HCT116 (cell line): ENCODE measurements around the gene SMPDL3A. TPM values are rescaled to one million over a fixed set of nuclear protein-coding genes. Genes with fewer than 3 reads are reported as not detected.

Experiments
- ATAC-seq: fragments of 200-7000 bp; cut with Tn5 transposase; 2 replicates; pipeline ENCODE4 v1.9.1; 2020; ENCODE audit warnings: mild to moderate bottlenecking, moderate library complexity
- BruUV-seq: library from RNA; stranded (reverse); fragments of 400-500 nt; replicated peaks from 2 replicates; lab custom pipeline; 2021; lab: Mats Ljungman, UMichigan
- CTCF ChIA-PET: fragments of 300-600 bp; sonication (Branson Sonifier 250); formaldehyde crosslinking; loops from one replicate; lab custom pipeline; 2021; ENCODE audit warnings: antibody characterized with exemption; lab: Charles Lee
- POLR2A ChIA-PET: fragments of 300-600, 350-600 bp; sonication (Branson Sonifier 250); formaldehyde crosslinking; loops from one replicate; lab custom pipeline; 2021; ENCODE audit warnings: antibody characterized with exemption; lab: Charles Lee
- RAD21 ChIA-PET, 2 experiments: fragments of 300-600 bp; sonication (Branson Sonifier 250); formaldehyde crosslinking; loops; one replicate each; lab custom pipeline; 2023; ENCODE audit warnings: low total read pairs in 2 of 2; ENCODE audit not compliant: uncharacterized antibody in 2 of 2, unreplicated experiment in 2 of 2, low non-redundant PET in 1 of 2; lab: Charles Lee
- DNase-seq: peaks from one replicate; pipeline ENCODE4 v3.0.0-alpha.2; 2010; ENCODE audit warnings: low read depth, low spot score
- H2AFZ ChIP-seq: fragments of 200-600 bp; shearing (Covaris generic), sonication (generic); 2 replicates; pipeline ENCODE4 v1.6.1; 2017; ENCODE audit warnings: low read depth, mixed run types, mixed read lengths, antibody characterized with exemption, low read length; ENCODE audit not compliant: poor library complexity, severe bottlenecking
- H3K27ac ChIP-seq: 2 replicates; pipeline ENCODE4 v1.5.1; 2012; ENCODE audit warnings: low read depth, low read length
- H3K27me3 ChIP-seq: fragments of 200-600 bp; sonication (generic); 2 replicates; pipeline ENCODE4 v1.6.1; 2016; ENCODE audit warnings: mixed run types, low read length, mixed read lengths; ENCODE audit not compliant: insufficient read depth
- H3K36me3 ChIP-seq, 2 experiments: fragments of 200-500 bp in 1 of 2; fragments of 200-600 bp in 1 of 2; sonication (Bioruptor generic) in 1 of 2; sonication (generic) in 1 of 2; 2 replicates each; pipeline versions ENCODE4 v1.5.1 to v1.6.1; 2014 to 2016; ENCODE audit warnings: low read length in 2 of 2, inconsistent platforms in 1 of 2, mixed read lengths in 1 of 2, mixed run types in 1 of 2; ENCODE audit not compliant: insufficient read depth in 2 of 2, control insufficient read depth in 1 of 2
- H3K4me1 ChIP-seq, 2 experiments: fragments of 200-600 bp in 1 of 2; sonication (generic) in 1 of 2; 2 replicates each; pipeline versions ENCODE4 v1.5.1 to v1.6.1; 2012 to 2017; ENCODE audit warnings: low read length in 2 of 2, inconsistent platforms in 1 of 2, mild to moderate bottlenecking in 1 of 2, mixed read lengths in 1 of 2, mixed run types in 1 of 2, moderate library complexity in 1 of 2; ENCODE audit not compliant: insufficient read depth in 2 of 2, control insufficient read depth in 1 of 2
- H3K4me2 ChIP-seq: fragments of 200-600 bp; sonication (generic); 2 replicates; pipeline ENCODE4 v1.6.1; 2017; ENCODE audit warnings: mixed run types, low read length, mixed read lengths
- H3K4me3 ChIP-seq, 2 experiments: fragments of 200-600 bp in 1 of 2; sonication (generic) in 1 of 2; replicated peaks in 1 of 2; 2 replicates each; pipeline ENCODE4 v1.5.1; 2011 to 2016; ENCODE audit warnings: low read length in 2 of 2, control low read depth in 1 of 2, low read depth in 1 of 2, mild to moderate bottlenecking in 1 of 2, mixed read lengths in 1 of 2, mixed run types in 1 of 2
- H3K79me2 ChIP-seq: fragments of 200-600 bp; sonication (generic); 2 replicates; pipeline ENCODE4 v1.6.1; 2017; ENCODE audit warnings: mild to moderate bottlenecking, mixed run types, low read length, moderate library complexity, mixed read lengths; ENCODE audit not compliant: insufficient read depth
- H3K9ac ChIP-seq: fragments of 200-600 bp; sonication (generic); 2 replicates; pipeline ENCODE4 v1.6.1; 2016; ENCODE audit warnings: low read length, mixed read lengths
- H3K9me2 ChIP-seq: fragments of 200-600 bp; sonication (generic), shearing (Covaris generic); 2 replicates; pipeline ENCODE4 v1.6.1; 2017; ENCODE audit warnings: mixed run types, mild to moderate bottlenecking, moderate library complexity; ENCODE audit not compliant: insufficient read depth
- H3K9me3 ChIP-seq, 2 experiments: fragments of 200-500 bp in 1 of 2; fragments of 200-600 bp in 1 of 2; sonication (Bioruptor generic) in 1 of 2; sonication (generic) in 1 of 2; 2 replicates each; pipeline ENCODE4 v1.6.1; 2014 to 2017; ENCODE audit warnings: low read length in 2 of 2, mixed read lengths in 2 of 2, inconsistent platforms in 1 of 2, low read depth in 1 of 2, mild to moderate bottlenecking in 1 of 2, mixed run types in 1 of 2, moderate library complexity in 1 of 2; ENCODE audit not compliant: control insufficient read depth in 1 of 2, insufficient read depth in 1 of 2
- H4K20me1 ChIP-seq: fragments of 200-600 bp; sonication (generic), shearing (Covaris generic); 2 replicates; pipeline ENCODE4 v1.6.1; 2017; ENCODE audit warnings: mixed run types, mild to moderate bottlenecking, moderate library complexity; ENCODE audit not compliant: insufficient read depth
- CEBPB ChIP-seq: IDR thresholded peaks from 2 replicates; pipeline ENCODE4 v1.6.1; 2012; ENCODE audit warnings: low read depth
- ELF1 ChIP-seq: IDR thresholded peaks from 2 replicates; pipeline ENCODE4 v1.6.1; 2012; ENCODE audit warnings: low read depth, borderline replicate concordance
- EZH2 ChIP-seq: fragments of 200-600 bp; sonication (generic); IDR thresholded peaks from 2 replicates; pipeline ENCODE4 v1.6.1; 2017; ENCODE audit warnings: antibody characterized with exemption, mixed run types
- EZH2phosphoT487 ChIP-seq: fragments of 200-600 bp; IDR thresholded peaks from 2 replicates; pipeline ENCODE4 v1.6.1; 2018; ENCODE audit warnings: antibody characterized with exemption, borderline replicate concordance
- FOSL1 ChIP-seq: IDR thresholded peaks from 2 replicates; pipeline ENCODE4 v1.6.1; 2012; ENCODE audit warnings: low read depth
- JUND ChIP-seq: IDR thresholded peaks from 2 replicates; pipeline ENCODE4 v1.6.1; 2012
- RAD21 ChIP-seq: IDR thresholded peaks from 2 replicates; pipeline ENCODE4 v1.6.1; 2012; ENCODE audit warnings: low read depth, mild to moderate bottlenecking
- SP1 ChIP-seq: IDR thresholded peaks from 2 replicates; pipeline ENCODE4 v1.6.1; 2012; ENCODE audit warnings: low read depth
- SRF ChIP-seq: IDR thresholded peaks from 2 replicates; pipeline ENCODE4 v1.6.1; 2012; ENCODE audit warnings: low read depth
- TCF7L2 ChIP-seq: IDR thresholded peaks from 2 replicates; pipeline ENCODE4 v1.7.0; 2011; ENCODE audit warnings: borderline replicate concordance, inconsistent platforms; ENCODE audit not compliant: insufficient read depth, insufficient read length; ENCODE audit errors: extremely low read depth
- YY1 ChIP-seq: IDR thresholded peaks from 2 replicates; pipeline ENCODE4 v1.6.1; 2011; ENCODE audit warnings: low read length, low read depth, moderate library complexity, mild to moderate bottlenecking; ENCODE audit not compliant: insufficient replicate concordance; ENCODE audit errors: extremely low read depth
- ZFX ChIP-seq: fragments of 450-650 bp; IDR thresholded peaks from 2 replicates; pipeline ENCODE4 v1.6.1; 2017
- ZNF274 ChIP-seq: fragments of 200-500 bp; sonication (Bioruptor generic); IDR thresholded peaks from 2 replicates; pipeline ENCODE4 v1.6.1; 2014; ENCODE audit warnings: mild to moderate bottlenecking, low read depth, low read length, inconsistent platforms
- intact Hi-C: fragments of 100-400 bp; cut with micrococcal nuclease; formaldehyde crosslinking; loops from 2 replicates; pipeline ENCODE4 v1.10.0; 2022
- total RNA-seq: library from RNA; stranded (reverse); gene quantifications from one replicate; pipeline ENCODE4 v1.2.1, GENCODE V29; 2021; ENCODE audit not compliant: unreplicated experiment
- TF ChIP-seq, protein P1 (sequence below): IDR thresholded peaks from 2 replicates; pipeline ENCODE4 v1.6.1; 2012
- TF ChIP-seq, protein P2 (sequence below): IDR thresholded peaks from 2 replicates; pipeline ENCODE4 v1.6.1; 2012; ENCODE audit warnings: low read depth
- TF ChIP-seq, protein P3 (sequence below): IDR thresholded peaks from 2 replicates; pipeline ENCODE4 v1.6.1; 2012

Gene SMPDL3A
- total RNA-seq, 1 experiment from 2014 or later = 2.4 TPM

DNA sequence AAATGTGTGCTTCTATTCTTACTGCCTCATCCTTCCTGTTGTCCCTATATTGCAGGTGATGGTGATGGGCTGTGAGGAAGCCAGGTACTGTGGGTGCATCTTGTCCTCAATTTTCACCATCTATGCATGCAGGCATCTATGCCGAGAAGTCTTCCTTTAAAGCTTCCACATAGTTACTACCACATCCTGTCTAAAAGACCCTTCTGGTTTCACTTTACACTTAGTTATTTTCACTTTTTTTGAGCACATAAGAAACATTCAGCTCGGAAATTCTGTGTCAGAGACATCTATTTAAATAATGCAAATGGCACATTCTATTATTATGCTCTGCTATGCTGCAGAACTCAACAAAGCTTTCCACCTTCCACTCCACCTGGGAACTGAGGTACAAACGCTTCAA lies 37.7 kb upstream of the SMPDL3A start:
- Histone ChIP-seq H3K9me2 (no peaks in the 10 kb centered on the region), H3K4me2 (no peak overlapping the region), H4K20me1 (no peaks in the 10 kb centered on the region), H3K27me3 (no peaks in the 10 kb centered on the region), H3K36me3 (no peaks in the 10 kb centered on the region), H3K27ac (no peak overlapping the region), H3K4me1 (no peaks in the 10 kb centered on the region), H3K4me3 (no peak overlapping the region), H2AFZ (no peak overlapping the region), H3K9ac (no peak overlapping the region), H3K79me2 (no peaks in the 10 kb centered on the region), H3K9me3 (no peaks in the 10 kb centered on the region)
- ChIA-PET POLR2A (no interaction called here), RAD21 (interaction anchor here in 1 of 2 experiments (0.9 kb wide), 1 partner anchor 195 kb away, joined by 3 read pairs; no protein-coding TSS in a partner anchor), CTCF (no interaction called here)
- ATAC-seq (no peak), DNase-seq (no peak)
- TF ChIP-seq, protein P1, sequence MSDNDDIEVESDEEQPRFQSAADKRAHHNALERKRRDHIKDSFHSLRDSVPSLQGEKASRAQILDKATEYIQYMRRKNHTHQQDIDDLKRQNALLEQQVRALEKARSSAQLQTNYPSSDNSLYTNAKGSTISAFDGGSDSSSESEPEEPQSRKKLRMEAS = no peak
- no TSS peak for BruUV-seq
- intact Hi-C loops = no loop called here

GRCh38 chr6:122752459-122752858 lies 36.6 kb upstream of the SMPDL3A start:
- Histone ChIP-seq H4K20me1 (no peaks in the 10 kb centered on the region), H3K4me2 (no peak overlapping the region), H3K4me3 (no peak overlapping the region), H2AFZ (no peak overlapping the region), H3K4me1 (no peaks in the 10 kb centered on the region), H3K9me3 (no peaks in the 10 kb centered on the region), H3K9me2 (no peaks in the 10 kb centered on the region), H3K27me3 (no peaks in the 10 kb centered on the region), H3K9ac (no peak overlapping the region), H3K36me3 (no peaks in the 10 kb centered on the region), H3K79me2 (no peaks in the 10 kb centered on the region), H3K27ac (no peak overlapping the region)
- ChIA-PET POLR2A (no interaction called here), RAD21 (no interaction called here), CTCF (no interaction called here)
- ATAC-seq (no peak), DNase-seq (no peak)
- intact Hi-C loops = no loop called here
- no TSS peak for BruUV-seq
- TF ChIP-seq, protein P2, sequence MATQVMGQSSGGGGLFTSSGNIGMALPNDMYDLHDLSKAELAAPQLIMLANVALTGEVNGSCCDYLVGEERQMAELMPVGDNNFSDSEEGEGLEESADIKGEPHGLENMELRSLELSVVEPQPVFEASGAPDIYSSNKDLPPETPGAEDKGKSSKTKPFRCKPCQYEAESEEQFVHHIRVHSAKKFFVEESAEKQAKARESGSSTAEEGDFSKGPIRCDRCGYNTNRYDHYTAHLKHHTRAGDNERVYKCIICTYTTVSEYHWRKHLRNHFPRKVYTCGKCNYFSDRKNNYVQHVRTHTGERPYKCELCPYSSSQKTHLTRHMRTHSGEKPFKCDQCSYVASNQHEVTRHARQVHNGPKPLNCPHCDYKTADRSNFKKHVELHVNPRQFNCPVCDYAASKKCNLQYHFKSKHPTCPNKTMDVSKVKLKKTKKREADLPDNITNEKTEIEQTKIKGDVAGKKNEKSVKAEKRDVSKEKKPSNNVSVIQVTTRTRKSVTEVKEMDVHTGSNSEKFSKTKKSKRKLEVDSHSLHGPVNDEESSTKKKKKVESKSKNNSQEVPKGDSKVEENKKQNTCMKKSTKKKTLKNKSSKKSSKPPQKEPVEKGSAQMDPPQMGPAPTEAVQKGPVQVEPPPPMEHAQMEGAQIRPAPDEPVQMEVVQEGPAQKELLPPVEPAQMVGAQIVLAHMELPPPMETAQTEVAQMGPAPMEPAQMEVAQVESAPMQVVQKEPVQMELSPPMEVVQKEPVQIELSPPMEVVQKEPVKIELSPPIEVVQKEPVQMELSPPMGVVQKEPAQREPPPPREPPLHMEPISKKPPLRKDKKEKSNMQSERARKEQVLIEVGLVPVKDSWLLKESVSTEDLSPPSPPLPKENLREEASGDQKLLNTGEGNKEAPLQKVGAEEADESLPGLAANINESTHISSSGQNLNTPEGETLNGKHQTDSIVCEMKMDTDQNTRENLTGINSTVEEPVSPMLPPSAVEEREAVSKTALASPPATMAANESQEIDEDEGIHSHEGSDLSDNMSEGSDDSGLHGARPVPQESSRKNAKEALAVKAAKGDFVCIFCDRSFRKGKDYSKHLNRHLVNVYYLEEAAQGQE = no peak
- no peak for TF ChIP-seq FOSL1
- TF ChIP-seq EZH2phosphoT487 = no peak
- no peak for TF ChIP-seq EZH2
- no peak for TF ChIP-seq YY1
- TF ChIP-seq, protein P3, sequence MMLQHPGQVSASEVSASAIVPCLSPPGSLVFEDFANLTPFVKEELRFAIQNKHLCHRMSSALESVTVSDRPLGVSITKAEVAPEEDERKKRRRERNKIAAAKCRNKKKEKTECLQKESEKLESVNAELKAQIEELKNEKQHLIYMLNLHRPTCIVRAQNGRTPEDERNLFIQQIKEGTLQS = no peak
- TF ChIP-seq ZNF274 = no peak
- TF ChIP-seq ELF1 = no peak
- no peak for TF ChIP-seq RAD21
- TF ChIP-seq CEBPB = no peak
- no peak for TF ChIP-seq SP1
- TF ChIP-seq, protein P1 = no peak
- no peak for TF ChIP-seq SRF
- no peak for TF ChIP-seq JUND
- no peak for TF ChIP-seq TCF7L2
- TF ChIP-seq ZFX = no peak
